Stomach (tissue), 9 donors: ENCODE data around the gene MAP3K10. TPM values are rescaled to one million over a fixed set of nuclear protein-coding genes. Genes with fewer than 3 reads are reported as not detected.

ENCODE experiments used
- DNase-seq, 2 donors: peaks; one replicate each; pipeline versions ENCODE4 v3.0.0 to v3.0.0-alpha.2; 2013 to 2019
- H3K27ac ChIP-seq, 5 donors: fragments of 200-600 bp in 4 of 5; sonication (generic) in 4 of 5; one replicate each; pipeline ENCODE4 v1.5.1; 2013 to 2019; ENCODE audit warnings: mild to moderate bottlenecking in 1 of 5, moderate library complexity in 1 of 5
- H3K27me3 ChIP-seq, 3 donors: fragments of 200-600 bp; sonication (generic); one replicate each; pipeline ENCODE4 v1.5.1; 2017 to 2019; ENCODE audit warnings: mixed run types in 1 of 3
- H3K36me3 ChIP-seq, 4 donors: fragments of 200-600 bp; sonication (generic); 1 replicate in 3 of 4; 2 replicates in 1 of 4; pipeline ENCODE4 v1.5.1; 2016 to 2019
- H3K4me1 ChIP-seq, 4 donors: fragments of 200-600 bp; sonication (generic); one replicate each; pipeline ENCODE4 v1.5.1; 2016 to 2019
- H3K4me3 ChIP-seq, 4 donors: fragments of 200-600 bp; sonication (generic) in 3 of 4; one replicate each; pipeline ENCODE4 v1.5.1; 2016 to 2019; ENCODE audit warnings: mild to moderate bottlenecking in 1 of 4
- H3K9me3 ChIP-seq, 4 donors: fragments of 200-600 bp; sonication (generic); one replicate each; pipeline ENCODE4 v1.5.1; 2016 to 2019
- EP300 ChIP-seq: sonication (generic); formaldehyde crosslinking; IDR thresholded peaks from one replicate; pipeline ENCODE4 v1.6.1; 2017; ENCODE audit warnings: antibody characterized with exemption
- POLR2A ChIP-seq, 4 donors: fragments of 450-650 bp; IDR thresholded peaks; one replicate each; pipeline ENCODE4 v1.6.1; 2016; ENCODE audit warnings: antibody characterized with exemption in 4 of 4, control low read depth in 2 of 4, mild to moderate bottlenecking in 1 of 4, moderate library complexity in 1 of 4
- POLR2AphosphoS5 ChIP-seq, 3 donors: sonication (generic); formaldehyde crosslinking; IDR thresholded peaks; one replicate each; pipeline ENCODE4 v1.6.1; 2016; ENCODE audit warnings: antibody characterized with exemption in 3 of 3
- WGBS, 5 donors: extraction: QIAGEN DNeasy Blood & Tissue Kit in 3 of 5; methylation state at CpG; one replicate each; pipeline versions ENCODE4 v1.1.5 to v1.1.7; 2013 to 2018; 5-methylcytosine and 5-hydroxymethylcytosine counted together
- intact Hi-C: fragments of 100-400 bp; cut with DNase I; formaldehyde crosslinking; loops from one replicate; pipeline ENCODE4 v1.15.1; 2023; ENCODE audit warnings: low total_unique reads
- polyA plus RNA-seq, 3 donors: library from polyadenylated mRNA; stranded (reverse); fragments of 200-250 nt; gene quantifications; one replicate each; pipeline ENCODE4 v1.2.3, GENCODE V29; 2013
- total RNA-seq, 5 donors: library from RNA; depleted of rRNA; stranded (reverse); fragments of >200 nt; gene quantifications; one replicate each; pipeline versions ENCODE4 v1.1.0 to v1.2.3, GENCODE V29; 2014 to 2016
- TF ChIP-seq, protein P1 (sequence below), 7 experiments: fragments of 450-650 bp in 4 of 7; fragments of 200-600 bp in 3 of 7; sonication (generic) in 3 of 7; IDR thresholded peaks; one replicate each; pipeline ENCODE4 v1.5.1; 2016 to 2019; ENCODE audit warnings: antibody characterized with exemption in 7 of 7, control low read depth in 2 of 7, mild to moderate bottlenecking in 1 of 7
- donor health status: healthy with polysubstance abuse.
- donor health status: Bipolar disorder and iron deficiency.
- donor health status: healthy.

Gene MAP3K10
- total and polyA plus RNA-seq, 8 donors: 5.2 to 34.5 (median 12.7) TPM

DNA sequence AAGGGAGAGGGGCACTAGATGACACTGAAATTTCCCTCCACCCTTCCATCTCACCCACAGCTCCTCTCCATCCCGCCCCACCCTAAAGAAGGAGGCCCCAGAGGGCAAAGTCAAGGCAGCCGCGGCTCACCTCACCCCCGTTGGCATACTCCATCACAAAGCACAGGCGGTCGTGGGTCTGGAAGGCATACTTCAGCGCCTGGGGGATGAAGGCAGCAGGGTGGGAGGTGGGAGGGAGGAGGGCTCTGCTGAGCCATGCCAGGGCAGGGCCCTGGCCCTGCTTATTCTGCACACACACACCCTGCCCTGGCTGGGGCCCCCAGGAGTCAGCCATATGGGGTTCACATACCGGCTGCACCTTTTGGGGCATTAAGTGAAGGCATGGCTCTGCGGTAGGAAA is 47.5 kb downstream of the MAP3K10 start:
- WGBS, 5 donors: 81 to 97% (median 88%) methylated on average over 7 to 9 of the region's 9 CpGs
- no peak overlapping the region for H3K4me3 ChIP-seq
- no peak overlapping the region for H3K27ac ChIP-seq
- H3K9me3 ChIP-seq: no peaks in the 10 kb centered on the region
- DNase-seq: no peak
- peaks cover 0 to 14% (median 5%) of the 10 kb centered on the region in 4 donors for H3K4me1 ChIP-seq
- no peak for TF ChIP-seq POLR2AphosphoS5 (IDR thresholded peaks at IDR 0.05)
- TF ChIP-seq EP300: no peak
- TF ChIP-seq, protein P1, sequence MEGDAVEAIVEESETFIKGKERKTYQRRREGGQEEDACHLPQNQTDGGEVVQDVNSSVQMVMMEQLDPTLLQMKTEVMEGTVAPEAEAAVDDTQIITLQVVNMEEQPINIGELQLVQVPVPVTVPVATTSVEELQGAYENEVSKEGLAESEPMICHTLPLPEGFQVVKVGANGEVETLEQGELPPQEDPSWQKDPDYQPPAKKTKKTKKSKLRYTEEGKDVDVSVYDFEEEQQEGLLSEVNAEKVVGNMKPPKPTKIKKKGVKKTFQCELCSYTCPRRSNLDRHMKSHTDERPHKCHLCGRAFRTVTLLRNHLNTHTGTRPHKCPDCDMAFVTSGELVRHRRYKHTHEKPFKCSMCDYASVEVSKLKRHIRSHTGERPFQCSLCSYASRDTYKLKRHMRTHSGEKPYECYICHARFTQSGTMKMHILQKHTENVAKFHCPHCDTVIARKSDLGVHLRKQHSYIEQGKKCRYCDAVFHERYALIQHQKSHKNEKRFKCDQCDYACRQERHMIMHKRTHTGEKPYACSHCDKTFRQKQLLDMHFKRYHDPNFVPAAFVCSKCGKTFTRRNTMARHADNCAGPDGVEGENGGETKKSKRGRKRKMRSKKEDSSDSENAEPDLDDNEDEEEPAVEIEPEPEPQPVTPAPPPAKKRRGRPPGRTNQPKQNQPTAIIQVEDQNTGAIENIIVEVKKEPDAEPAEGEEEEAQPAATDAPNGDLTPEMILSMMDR (IDR thresholded peaks at IDR 0.05): no peak
- TF ChIP-seq POLR2A (IDR thresholded peaks at IDR 0.05): no peak
- intact Hi-C loops: no loop called here
- no peaks in the 10 kb centered on the region for H3K27me3 ChIP-seq
- peaks cover 83 to 90% (median 88%) of the 10 kb centered on the region in 4 donors for H3K36me3 ChIP-seq

DNA sequence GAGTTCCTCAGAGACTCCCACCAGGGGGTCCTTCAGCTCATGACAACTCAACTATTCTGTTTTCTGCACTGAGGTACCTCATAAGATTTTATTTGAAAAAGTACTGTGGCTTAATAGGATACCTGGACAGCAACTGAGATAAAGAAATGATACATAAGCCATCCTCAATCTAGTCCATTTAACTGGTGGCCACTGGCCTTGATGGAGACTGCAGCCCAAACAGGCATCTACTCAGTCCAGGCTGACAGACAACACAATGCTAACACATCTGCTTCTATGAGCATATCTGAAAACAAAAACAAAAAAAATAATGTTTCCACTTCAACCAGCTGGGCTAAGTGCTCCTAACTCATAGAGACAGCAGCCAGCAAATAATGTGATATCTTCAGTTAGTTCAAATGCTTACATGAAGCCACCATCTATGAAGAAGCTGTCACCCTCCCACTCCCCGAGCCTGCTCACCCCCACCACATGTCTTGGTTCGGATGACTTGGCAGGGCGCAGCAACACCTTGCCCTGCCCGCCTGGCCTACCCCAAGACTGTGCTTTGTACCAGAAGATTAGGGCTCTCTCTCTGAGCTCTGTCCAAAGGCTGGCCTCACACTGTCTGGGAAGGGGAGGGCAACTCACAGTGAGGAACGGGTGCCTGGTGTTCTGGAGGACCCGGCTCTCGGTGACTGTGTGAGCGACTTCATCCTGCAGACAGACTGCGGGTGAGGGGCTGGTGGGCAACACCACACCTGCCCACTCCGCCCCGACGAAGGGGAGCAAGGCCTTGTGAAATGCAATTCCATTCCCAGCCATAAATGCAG is 48.4 kb downstream of the MAP3K10 start:
- Histone ChIP-seq H3K27ac (no peak overlapping the region), H3K4me3 (no peak overlapping the region), H3K27me3 (no peaks in the 10 kb centered on the region), H3K4me1 (peaks cover 0 to 20% (median 6%) of the 10 kb centered on the region in 4 donors), H3K9me3 (no peaks in the 10 kb centered on the region), H3K36me3 (peaks cover 75 to 83% (median 81%) of the 10 kb centered on the region in 4 donors)
- intact Hi-C loops: no loop called here
- DNase-seq: no peak
- TF ChIP-seq POLR2A (IDR thresholded peaks at IDR 0.05) (no peak), EP300 (no peak), POLR2AphosphoS5 (IDR thresholded peaks at IDR 0.05) (no peak)
- TF ChIP-seq, protein P1 (IDR thresholded peaks at IDR 0.05): no peak
- WGBS, 5 donors: 80 to 96% (median 96%) methylated on average over 9 to 12 of the region's 12 CpGs

DNA sequence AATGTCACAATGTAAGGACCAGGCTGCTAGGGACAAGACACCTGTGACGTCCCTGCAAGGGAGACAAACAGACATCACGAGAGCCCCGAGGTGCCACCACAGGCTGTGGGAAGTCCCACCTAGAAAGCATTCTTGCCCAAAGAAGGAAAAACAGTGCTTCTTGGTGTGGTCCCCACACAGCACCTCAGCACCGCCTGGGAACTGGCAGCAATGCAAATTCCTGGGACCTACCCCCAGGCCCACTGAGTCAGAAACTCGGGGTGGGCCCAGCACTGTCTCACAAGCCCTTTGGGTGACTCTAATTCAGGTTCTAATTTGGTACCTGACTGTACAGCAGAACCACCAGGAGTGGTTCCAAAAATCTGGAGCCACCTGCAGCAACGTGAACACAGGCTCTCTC is 49.1 kb downstream of the MAP3K10 start:
- 82 to 96% (median 93%) methylated on average over 6 of the region's 6 CpGs for WGBS, 5 donors
- intact Hi-C loops: no loop called here
- Histone ChIP-seq H3K36me3 (peaks cover 68 to 77% (median 73%) of the 10 kb centered on the region in 4 donors), H3K27me3 (no peaks in the 10 kb centered on the region), H3K9me3 (no peaks in the 10 kb centered on the region), H3K4me3 (no peak overlapping the region), H3K27ac (no peak overlapping the region), H3K4me1 (peaks cover 0 to 27% (median 9%) of the 10 kb centered on the region in 4 donors)
- DNase-seq: no peak
- TF ChIP-seq, protein P1 (IDR thresholded peaks at IDR 0.05): no peak
- TF ChIP-seq POLR2A (IDR thresholded peaks at IDR 0.05) (no peak), EP300 (no peak), POLR2AphosphoS5 (IDR thresholded peaks at IDR 0.05) (no peak)

DNA sequence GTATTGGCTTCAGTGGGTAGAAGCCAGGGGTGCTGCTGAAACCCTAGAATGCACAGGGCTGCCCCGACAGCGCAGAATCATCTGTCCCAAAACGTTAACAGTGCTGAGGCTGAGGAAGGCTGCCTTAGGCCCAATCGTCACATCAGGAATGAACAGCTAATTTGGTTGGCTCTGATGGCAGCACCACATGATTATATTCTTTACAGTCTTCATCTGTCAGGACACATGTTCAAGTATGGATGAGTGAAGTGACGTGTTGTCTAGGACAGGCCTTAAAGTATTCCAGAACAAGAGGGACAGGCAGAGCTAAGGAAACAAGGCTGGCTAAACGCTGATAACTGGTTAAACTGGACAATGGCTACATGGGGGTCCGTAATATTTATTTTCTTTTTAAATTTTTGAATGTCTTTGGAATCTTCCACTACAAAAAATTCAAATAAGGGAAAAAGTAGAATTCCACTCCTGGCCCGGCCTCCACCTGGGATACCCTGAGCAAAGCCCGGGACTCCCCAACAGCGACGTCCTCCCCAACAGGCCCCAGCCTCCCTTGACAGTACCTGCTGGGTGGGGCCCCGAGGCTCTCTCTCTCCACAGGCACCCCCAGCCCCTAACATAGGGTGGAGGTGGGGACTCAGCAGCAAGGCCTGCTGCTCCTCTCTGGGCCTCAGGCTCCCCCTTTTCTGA is 50.0 kb downstream of the MAP3K10 start:
- Histone ChIP-seq H3K27ac (peak overlapping the region in 2 of 5 donors; percentile 6 to 32), H3K9me3 (no peaks in the 10 kb centered on the region), H3K4me3 (no peak overlapping the region), H3K27me3 (no peaks in the 10 kb centered on the region), H3K4me1 (peaks cover 0 to 36% (median 12%) of the 10 kb centered on the region in 4 donors), H3K36me3 (peaks cover 60 to 68% (median 64%) of the 10 kb centered on the region in 4 donors)
- no peak for DNase-seq
- 82 to 94% (median 91%) methylated on average over 12 of the region's 12 CpGs for WGBS, 5 donors
- TF ChIP-seq POLR2A (IDR thresholded peaks at IDR 0.05) (no peak), EP300 (no peak), POLR2AphosphoS5 (IDR thresholded peaks at IDR 0.05) (no peak)
- TF ChIP-seq, protein P1 (IDR thresholded peaks at IDR 0.05): no peak
- intact Hi-C loops: no loop called here
